Loucy (cell line): ENCODE measurements around the gene TECTA.

ENCODE experiments used
- H2AFZ ChIP-seq: fragments of 200-600 bp; sonication (generic); 2 replicates; pipeline ENCODE4 v1.6.0; 2016; ENCODE audit warnings: antibody characterized with exemption, mild to moderate bottlenecking, low read length, moderate library complexity
- H3F3A ChIP-seq: fragments of 200-600 bp; 2 replicates; pipeline ENCODE4 v1.6.0; 2016; ENCODE audit warnings: antibody characterized with exemption, low read depth, mild to moderate bottlenecking
- H3K27me3 ChIP-seq: fragments of 200-600 bp; sonication (generic); 2 replicates; pipeline ENCODE4 v1.6.1; 2014; ENCODE audit warnings: low read length, mild to moderate bottlenecking; ENCODE audit not compliant: insufficient read depth, poor library complexity, severe bottlenecking
- H3K36me3 ChIP-seq: fragments of 200-600 bp; sonication (generic); 2 replicates; pipeline ENCODE4 v1.6.1; 2016; ENCODE audit warnings: low read length; ENCODE audit not compliant: insufficient read depth
- H3K4me1 ChIP-seq: fragments of 200-600 bp; sonication (generic); 2 replicates; pipeline ENCODE4 v1.5.1; 2014; ENCODE audit warnings: low read length, mild to moderate bottlenecking; ENCODE audit not compliant: insufficient read depth, poor library complexity, severe bottlenecking
- H3K4me2 ChIP-seq: fragments of 200-600 bp; sonication (generic); 2 replicates; pipeline ENCODE4 v1.6.0; 2014; ENCODE audit warnings: antibody characterized with exemption, low read length, low read depth, mild to moderate bottlenecking; ENCODE audit not compliant: poor library complexity, severe bottlenecking
- H3K4me3 ChIP-seq: fragments of 200-600 bp; sonication (generic); 2 replicates; pipeline ENCODE4 v1.5.1; 2014; ENCODE audit warnings: low read length, mild to moderate bottlenecking, mixed read lengths; ENCODE audit not compliant: poor library complexity, severe bottlenecking
- H3K79me2 ChIP-seq: fragments of 200-600 bp; sonication (generic); 2 replicates; pipeline ENCODE4 v1.6.1; 2014; ENCODE audit warnings: low read length; ENCODE audit not compliant: insufficient read depth
- H3K9ac ChIP-seq: fragments of 200-600 bp; sonication (generic); 2 replicates; pipeline ENCODE4 v1.6.0; 2014; ENCODE audit warnings: mild to moderate bottlenecking, low read depth, low read length, moderate library complexity; ENCODE audit not compliant: poor library complexity, severe bottlenecking
- H3K9me2 ChIP-seq: fragments of 200-600 bp; sonication (generic); replicated peaks from 2 replicates; pipeline ENCODE4 v1.6.1; 2016; ENCODE audit warnings: low read depth, low read length, mixed read lengths
- H3K9me3 ChIP-seq: fragments of 200-600 bp; sonication (generic); 2 replicates; pipeline ENCODE4 v1.6.1; 2014; ENCODE audit warnings: mild to moderate bottlenecking, antibody characterized with exemption, low read length, low read depth; ENCODE audit not compliant: insufficient read depth
- H4K20me1 ChIP-seq: fragments of 200-600 bp; sonication (generic); 2 replicates; pipeline ENCODE4 v1.6.0; 2014; ENCODE audit warnings: antibody characterized with exemption, low read length, mild to moderate bottlenecking; ENCODE audit not compliant: insufficient read depth, poor library complexity, severe bottlenecking
- EZH2phosphoT487 ChIP-seq: fragments of 200-600 bp; IDR thresholded peaks from 2 replicates; pipeline ENCODE4 v1.6.1; 2018; ENCODE audit warnings: antibody characterized with exemption, mild to moderate bottlenecking, moderate library complexity, borderline replicate concordance
- TF ChIP-seq, protein P1 (sequence below): fragments of 200-600 bp; sonication (generic); conservative IDR thresholded peaks from 2 replicates; pipeline ENCODE4 v1.5.1; 2014; ENCODE audit warnings: mild to moderate bottlenecking, antibody characterized with exemption, low read length

The TECTA gene

DNA sequence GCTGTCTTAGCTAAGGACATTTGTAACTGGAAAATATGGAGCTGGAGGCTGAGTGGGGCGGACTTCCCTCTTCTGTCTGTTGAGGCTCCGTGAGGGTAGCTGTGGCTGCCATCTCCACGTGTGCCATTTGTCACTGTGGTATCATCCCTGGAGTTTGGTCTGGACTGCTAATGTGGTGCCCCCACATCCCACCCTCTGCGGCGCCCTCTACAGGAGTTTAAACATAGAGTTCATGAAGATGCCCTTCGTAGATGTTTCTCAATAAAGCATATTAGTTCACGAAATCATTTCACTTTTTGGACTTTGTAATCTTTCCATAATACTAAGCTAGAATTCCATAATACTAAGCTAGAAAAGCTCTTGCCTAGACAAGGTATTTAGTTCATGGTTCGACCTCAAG lies 52.4 kb downstream of the TECTA start:
- no peak for TF ChIP-seq EZH2phosphoT487
- TF ChIP-seq, protein P1, sequence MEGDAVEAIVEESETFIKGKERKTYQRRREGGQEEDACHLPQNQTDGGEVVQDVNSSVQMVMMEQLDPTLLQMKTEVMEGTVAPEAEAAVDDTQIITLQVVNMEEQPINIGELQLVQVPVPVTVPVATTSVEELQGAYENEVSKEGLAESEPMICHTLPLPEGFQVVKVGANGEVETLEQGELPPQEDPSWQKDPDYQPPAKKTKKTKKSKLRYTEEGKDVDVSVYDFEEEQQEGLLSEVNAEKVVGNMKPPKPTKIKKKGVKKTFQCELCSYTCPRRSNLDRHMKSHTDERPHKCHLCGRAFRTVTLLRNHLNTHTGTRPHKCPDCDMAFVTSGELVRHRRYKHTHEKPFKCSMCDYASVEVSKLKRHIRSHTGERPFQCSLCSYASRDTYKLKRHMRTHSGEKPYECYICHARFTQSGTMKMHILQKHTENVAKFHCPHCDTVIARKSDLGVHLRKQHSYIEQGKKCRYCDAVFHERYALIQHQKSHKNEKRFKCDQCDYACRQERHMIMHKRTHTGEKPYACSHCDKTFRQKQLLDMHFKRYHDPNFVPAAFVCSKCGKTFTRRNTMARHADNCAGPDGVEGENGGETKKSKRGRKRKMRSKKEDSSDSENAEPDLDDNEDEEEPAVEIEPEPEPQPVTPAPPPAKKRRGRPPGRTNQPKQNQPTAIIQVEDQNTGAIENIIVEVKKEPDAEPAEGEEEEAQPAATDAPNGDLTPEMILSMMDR: peak; percentile 50
- H3K9ac ChIP-seq: no peak overlapping the region
- no peaks in the 10 kb centered on the region for H3K9me3 ChIP-seq
- H4K20me1 ChIP-seq: no peaks in the 10 kb centered on the region
- H3K79me2 ChIP-seq: no peaks in the 10 kb centered on the region
- no peaks in the 10 kb centered on the region for H3K27me3 ChIP-seq
- no peaks in the 10 kb centered on the region for H3K36me3 ChIP-seq
- no peak overlapping the region for H3K4me2 ChIP-seq
- H3K4me3 ChIP-seq: no peak overlapping the region
- no peaks in the 10 kb centered on the region for H3F3A ChIP-seq
- H3K4me1 ChIP-seq: no peaks in the 10 kb centered on the region
- no peak overlapping the region for H2AFZ ChIP-seq
- H3K9me2 ChIP-seq: no peaks in the 10 kb centered on the region

DNA sequence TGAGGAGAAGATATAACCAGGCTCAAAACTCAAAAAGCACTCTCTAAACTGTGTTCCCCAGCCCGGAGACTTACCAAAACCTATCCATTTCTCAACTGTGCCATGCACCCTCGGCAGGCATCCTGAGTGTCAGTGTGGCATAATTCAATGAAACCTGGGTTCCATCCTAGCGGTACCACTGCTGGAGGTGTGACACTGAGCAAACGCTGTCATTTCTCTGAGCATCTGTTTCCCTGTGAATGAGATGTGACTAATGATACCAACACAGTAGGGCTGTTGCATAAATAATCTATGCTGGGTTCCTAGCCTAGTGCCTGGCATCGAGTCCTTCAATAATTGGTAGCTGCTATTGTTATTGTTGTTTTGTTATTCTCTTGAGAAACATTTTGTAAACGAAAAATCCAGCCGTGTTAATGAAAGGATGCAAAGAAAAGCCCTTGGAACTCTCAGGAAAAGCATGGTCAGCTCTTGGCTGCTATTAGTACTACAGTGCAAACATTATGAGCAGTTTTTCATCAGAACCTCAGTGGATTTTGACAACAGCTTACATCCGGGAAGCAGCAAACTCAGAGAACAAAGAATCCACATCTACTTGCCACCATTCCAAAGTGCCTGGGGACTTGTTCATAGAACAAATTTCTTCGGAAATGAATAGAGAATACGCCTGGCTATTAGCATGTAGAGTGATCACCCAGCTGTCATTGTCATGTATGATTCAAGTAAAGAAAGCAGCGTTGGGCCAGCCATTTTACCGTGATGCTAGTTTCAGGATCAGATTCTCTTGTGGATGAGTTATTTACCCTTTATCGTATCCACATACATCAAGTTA lies 53.7 kb downstream of the TECTA start:
- H3K9me3 ChIP-seq: no peaks in the 10 kb centered on the region
- H3K9ac ChIP-seq: no peak overlapping the region
- H3F3A ChIP-seq: no peaks in the 10 kb centered on the region
- no peaks in the 10 kb centered on the region for H3K27me3 ChIP-seq
- H3K4me2 ChIP-seq: no peak overlapping the region
- H3K9me2 ChIP-seq: no peaks in the 10 kb centered on the region
- TF ChIP-seq, protein P1: no peak
- TF ChIP-seq EZH2phosphoT487: no peak
- no peaks in the 10 kb centered on the region for H3K79me2 ChIP-seq
- no peaks in the 10 kb centered on the region for H4K20me1 ChIP-seq
- H3K36me3 ChIP-seq: no peaks in the 10 kb centered on the region
- H3K4me1 ChIP-seq: no peaks in the 10 kb centered on the region
- H2AFZ ChIP-seq: no peak overlapping the region
- no peak overlapping the region for H3K4me3 ChIP-seq

DNA sequence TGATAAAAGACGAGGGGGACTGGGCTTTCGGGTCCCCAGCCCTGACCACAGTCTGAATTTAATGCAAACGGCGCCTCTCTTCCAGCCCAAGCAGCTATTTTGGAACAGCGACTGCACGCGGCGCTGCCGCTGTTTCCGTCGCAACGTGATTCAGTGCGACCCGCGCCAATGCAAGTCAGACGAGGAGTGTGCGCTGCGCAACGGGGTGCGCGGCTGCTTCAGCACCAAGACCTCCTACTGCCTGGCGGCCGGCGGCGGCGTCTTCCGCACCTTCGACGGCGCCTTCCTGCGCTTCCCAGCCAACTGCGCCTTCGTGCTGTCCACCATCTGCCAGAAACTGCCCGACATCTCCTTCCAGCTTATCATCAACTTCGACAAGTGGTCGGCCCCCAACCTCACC lies 56.7 kb downstream of the TECTA start:
- Histone ChIP-seq H3K4me2 (no peak overlapping the region), H3K4me1 (no peaks in the 10 kb centered on the region), H3K9ac (no peak overlapping the region), H2AFZ (no peak overlapping the region), H3F3A (no peaks in the 10 kb centered on the region), H3K9me3 (no peaks in the 10 kb centered on the region), H4K20me1 (no peaks in the 10 kb centered on the region), H3K9me2 (no peaks in the 10 kb centered on the region), H3K79me2 (no peaks in the 10 kb centered on the region), H3K27me3 (no peaks in the 10 kb centered on the region), H3K4me3 (no peak overlapping the region), H3K36me3 (no peaks in the 10 kb centered on the region)
- TF ChIP-seq, protein P1: no peak
- TF ChIP-seq EZH2phosphoT487: no peak
